Activated CD8-positive, alpha-beta T cell treated with anti-CD3 and anti-CD28 coated beads for 36 hours (primary cell): ENCODE measurements around the gene PNKD. TPM values are rescaled to one million over a fixed set of nuclear protein-coding genes. Genes with fewer than 3 reads are reported as not detected.

Experiments
- ATAC-seq: fragments of 200-7000 bp; cut with Tn5 transposase; one replicate; pipeline ENCODE4 v1.10.0; 2021; ENCODE audit warnings: mild to moderate bottlenecking, moderate library complexity
- CTCF ChIA-PET: fragments of 350-600 bp; sonication (Branson Sonifier 250); formaldehyde crosslinking; loops from one replicate; lab custom pipeline; 2021; ENCODE audit warnings: antibody characterized with exemption; lab: Charles Lee
- POLR2A ChIA-PET: fragments of 350-600 bp; sonication (Branson Sonifier 250); formaldehyde crosslinking; loops from one replicate; lab custom pipeline; 2021; ENCODE audit warnings: antibody characterized with exemption; lab: Charles Lee
- DNase-seq: peaks from one replicate; pipeline ENCODE4 v3.0.0-alpha.2; 2020
- H3K27ac Mint-ChIP-seq: one replicate; pipeline ENCODE4 v1.8.0; 2021; ENCODE audit warnings: mild to moderate bottlenecking, mixed read lengths
- H3K27me3 Mint-ChIP-seq: one replicate; pipeline ENCODE4 v1.8.0; 2021; ENCODE audit warnings: mixed read lengths
- H3K36me3 Mint-ChIP-seq: one replicate; pipeline ENCODE4 v1.8.0; 2021; ENCODE audit warnings: low read depth, mixed read lengths
- H3K4me1 Mint-ChIP-seq: one replicate; pipeline ENCODE4 v1.8.0; 2021; ENCODE audit warnings: low read depth, mixed read lengths
- H3K4me3 Mint-ChIP-seq: one replicate; pipeline ENCODE4 v1.8.0; 2021; ENCODE audit warnings: mild to moderate bottlenecking, moderate library complexity, mixed read lengths
- H3K9me3 Mint-ChIP-seq: one replicate; pipeline ENCODE4 v1.8.0; 2021; ENCODE audit warnings: mixed read lengths
- intact Hi-C: fragments of 100-400 bp; cut with micrococcal nuclease; formaldehyde crosslinking; loops from one replicate; pipeline ENCODE4 v1.10.0; 2022
- total RNA-seq, 2 experiments: library from RNA; stranded (reverse); gene quantifications; one replicate each; pipeline ENCODE4 v1.2.3, GENCODE V29; 2021
- TF ChIP-seq, protein P1 (sequence below): fragments of 200-600 bp; IDR thresholded peaks from one replicate; pipeline ENCODE4 v1.8.0; 2022; ENCODE audit warnings: antibody characterized with exemption, mild to moderate bottlenecking

Gene PNKD
- total RNA-seq, 2 experiments from 2014 or later = 19.8 to 24.4 TPM

DNA sequence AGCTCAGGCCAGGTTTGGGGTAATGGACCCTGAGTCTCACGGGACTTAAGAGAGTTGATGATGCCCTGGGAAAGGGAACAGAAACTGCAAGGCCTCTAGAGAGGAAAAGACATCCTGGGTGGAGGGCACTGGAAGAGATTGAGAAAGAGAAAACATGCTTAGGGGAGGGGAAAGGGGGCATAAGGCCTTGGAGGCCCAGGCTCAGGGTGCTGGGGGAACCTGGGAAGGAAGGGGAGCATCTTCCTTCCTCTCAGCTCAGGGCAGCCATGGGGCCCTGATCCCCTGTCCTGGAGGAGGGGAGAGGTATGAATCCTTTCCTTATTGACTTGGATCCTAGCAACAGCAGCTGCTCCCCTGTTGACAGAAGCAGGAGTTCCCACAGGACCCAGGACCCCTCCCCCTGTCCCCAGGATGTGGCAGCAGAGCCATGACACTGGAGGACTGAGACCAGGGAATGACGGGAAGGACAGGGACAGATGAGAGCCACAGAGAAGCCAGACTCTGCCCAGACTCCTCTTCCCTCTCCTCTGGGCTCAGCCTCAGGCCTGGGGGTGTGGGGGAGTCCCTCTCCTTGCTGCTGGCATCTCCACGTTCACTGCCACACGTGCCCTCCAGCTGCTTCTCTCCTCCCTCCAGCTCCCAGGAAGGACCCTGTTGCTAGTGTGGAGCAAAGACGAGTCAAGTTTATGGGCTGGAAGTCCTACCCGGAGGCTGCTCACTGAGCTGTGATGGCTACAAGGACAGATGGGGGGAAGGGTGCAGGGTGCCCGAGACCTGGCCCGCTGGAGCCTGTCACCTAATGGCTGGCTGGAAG is 8.7 kb upstream of the PNKD start:
- DNase-seq (no peak), ATAC-seq (no peak)
- H3K4me1 Mint-ChIP-seq = peaks cover 29% of the 10 kb centered on the region
- POLR2A ChIA-PET = interaction anchor here (0.5 to 4.7 kb wide), 7 partner anchors 8 to 39 kb away, joined by 3 to 15 read pairs (median 3); partner anchors contain the start of genes AAMP and PNKD
- no peaks in the 10 kb centered on the region for H3K27me3 Mint-ChIP-seq
- TF ChIP-seq, protein P1, sequence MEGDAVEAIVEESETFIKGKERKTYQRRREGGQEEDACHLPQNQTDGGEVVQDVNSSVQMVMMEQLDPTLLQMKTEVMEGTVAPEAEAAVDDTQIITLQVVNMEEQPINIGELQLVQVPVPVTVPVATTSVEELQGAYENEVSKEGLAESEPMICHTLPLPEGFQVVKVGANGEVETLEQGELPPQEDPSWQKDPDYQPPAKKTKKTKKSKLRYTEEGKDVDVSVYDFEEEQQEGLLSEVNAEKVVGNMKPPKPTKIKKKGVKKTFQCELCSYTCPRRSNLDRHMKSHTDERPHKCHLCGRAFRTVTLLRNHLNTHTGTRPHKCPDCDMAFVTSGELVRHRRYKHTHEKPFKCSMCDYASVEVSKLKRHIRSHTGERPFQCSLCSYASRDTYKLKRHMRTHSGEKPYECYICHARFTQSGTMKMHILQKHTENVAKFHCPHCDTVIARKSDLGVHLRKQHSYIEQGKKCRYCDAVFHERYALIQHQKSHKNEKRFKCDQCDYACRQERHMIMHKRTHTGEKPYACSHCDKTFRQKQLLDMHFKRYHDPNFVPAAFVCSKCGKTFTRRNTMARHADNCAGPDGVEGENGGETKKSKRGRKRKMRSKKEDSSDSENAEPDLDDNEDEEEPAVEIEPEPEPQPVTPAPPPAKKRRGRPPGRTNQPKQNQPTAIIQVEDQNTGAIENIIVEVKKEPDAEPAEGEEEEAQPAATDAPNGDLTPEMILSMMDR = no peak
- H3K36me3 Mint-ChIP-seq = peaks cover 10% of the 10 kb centered on the region
- no peaks in the 10 kb centered on the region for H3K9me3 Mint-ChIP-seq
- intact Hi-C loops = no loop called here
- H3K4me3 Mint-ChIP-seq = no peak overlapping the region
- peak overlapping the region; percentile 20 for H3K27ac Mint-ChIP-seq
- CTCF ChIA-PET = no interaction called here

DNA sequence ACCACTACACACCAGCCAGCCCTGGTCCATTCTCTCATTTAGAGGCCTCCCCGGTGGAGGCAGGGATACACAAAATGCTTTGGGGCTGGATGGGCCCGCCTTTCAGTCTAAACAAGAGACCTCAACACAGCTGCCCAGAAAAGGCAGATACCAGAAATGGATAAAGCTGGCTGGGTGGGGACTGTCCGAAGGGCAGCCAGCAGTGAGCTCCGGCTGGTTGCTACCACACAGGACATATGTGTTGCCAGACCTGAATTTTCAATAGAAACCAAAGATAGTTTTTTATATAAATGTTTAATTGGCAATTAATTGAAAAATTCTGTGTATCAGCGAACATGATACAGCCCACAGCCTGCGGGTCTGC is 8.1 kb upstream of the PNKD start:
- H3K36me3 Mint-ChIP-seq = peaks cover 15% of the 10 kb centered on the region

DNA sequence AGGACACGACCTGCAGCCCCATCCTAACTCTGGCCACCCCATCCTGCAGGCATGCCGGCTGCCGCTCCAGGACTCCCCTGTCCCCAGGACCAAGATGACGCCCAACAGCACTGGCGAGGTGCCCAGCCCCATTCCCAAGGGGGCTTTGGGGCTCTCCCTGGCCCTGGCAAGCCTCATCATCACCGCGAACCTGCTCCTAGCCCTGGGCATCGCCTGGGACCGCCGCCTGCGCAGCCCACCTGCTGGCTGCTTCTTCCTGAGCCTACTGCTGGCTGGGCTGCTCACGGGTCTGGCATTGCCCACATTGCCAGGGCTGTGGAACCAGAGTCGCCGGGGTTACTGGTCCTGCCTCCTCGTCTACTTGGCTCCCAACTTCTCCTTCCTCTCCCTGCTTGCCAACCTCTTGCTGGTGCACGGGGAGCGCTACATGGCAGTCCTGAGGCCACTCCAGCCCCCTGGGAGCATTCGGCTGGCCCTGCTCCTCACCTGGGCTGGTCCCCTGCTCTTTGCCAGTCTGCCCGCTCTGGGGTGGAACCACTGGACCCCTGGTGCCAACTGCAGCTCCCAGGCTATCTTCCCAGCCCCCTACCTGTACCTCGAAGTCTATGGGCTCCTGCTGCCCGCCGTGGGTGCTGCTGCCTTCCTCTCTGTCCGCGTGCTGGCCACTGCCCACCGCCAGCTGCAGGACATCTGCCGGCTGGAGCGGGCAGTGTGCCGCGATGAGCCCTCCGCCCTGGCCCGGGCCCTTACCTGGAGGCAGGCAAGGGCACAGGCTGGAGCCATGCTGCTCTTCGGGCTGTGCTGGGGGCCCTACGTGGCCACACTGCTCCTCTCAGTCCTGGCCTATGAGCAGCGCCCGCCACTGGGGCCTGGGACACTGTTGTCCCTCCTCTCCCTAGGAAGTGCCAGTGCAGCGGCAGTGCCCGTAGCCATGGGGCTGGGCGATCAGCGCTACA is 7.4 kb upstream of the PNKD start:
- TF ChIP-seq, protein P1 = no peak
- intact Hi-C loops = no loop called here
- Mint-ChIP-seq H3K27me3 (no peaks in the 10 kb centered on the region), H3K9me3 (no peaks in the 10 kb centered on the region), H3K27ac (no peak overlapping the region), H3K36me3 (peaks cover 18% of the 10 kb centered on the region), H3K4me3 (no peak overlapping the region), H3K4me1 (peaks cover 25% of the 10 kb centered on the region)
- no peak for ATAC-seq
- ChIA-PET CTCF (no interaction called here), POLR2A (interaction anchor here (1.2 to 4.7 kb wide), 6 partner anchors 8 to 47 kb away, joined by 3 to 15 read pairs (median 4); partner anchors contain the start of genes AAMP and PNKD)
- no peak for DNase-seq

More for the DNA sequence above, 8.1 kb upstream of the PNKD start:
- TF ChIP-seq, protein P1 = no peak
- Mint-ChIP-seq H3K9me3 (no peaks in the 10 kb centered on the region), H3K4me3 (no peak overlapping the region), H3K27me3 (no peaks in the 10 kb centered on the region), H3K4me1 (peaks cover 27% of the 10 kb centered on the region), H3K27ac (no peak overlapping the region)
- intact Hi-C loops = no loop called here
- ATAC-seq (no peak), DNase-seq (no peak)
- ChIA-PET CTCF (no interaction called here), POLR2A (interaction anchor here (1.4 to 4.7 kb wide), 3 partner anchors 8 to 40 kb away, joined by 3 to 15 read pairs (median 4); partner anchors contain the start of genes AAMP and PNKD)

DNA sequence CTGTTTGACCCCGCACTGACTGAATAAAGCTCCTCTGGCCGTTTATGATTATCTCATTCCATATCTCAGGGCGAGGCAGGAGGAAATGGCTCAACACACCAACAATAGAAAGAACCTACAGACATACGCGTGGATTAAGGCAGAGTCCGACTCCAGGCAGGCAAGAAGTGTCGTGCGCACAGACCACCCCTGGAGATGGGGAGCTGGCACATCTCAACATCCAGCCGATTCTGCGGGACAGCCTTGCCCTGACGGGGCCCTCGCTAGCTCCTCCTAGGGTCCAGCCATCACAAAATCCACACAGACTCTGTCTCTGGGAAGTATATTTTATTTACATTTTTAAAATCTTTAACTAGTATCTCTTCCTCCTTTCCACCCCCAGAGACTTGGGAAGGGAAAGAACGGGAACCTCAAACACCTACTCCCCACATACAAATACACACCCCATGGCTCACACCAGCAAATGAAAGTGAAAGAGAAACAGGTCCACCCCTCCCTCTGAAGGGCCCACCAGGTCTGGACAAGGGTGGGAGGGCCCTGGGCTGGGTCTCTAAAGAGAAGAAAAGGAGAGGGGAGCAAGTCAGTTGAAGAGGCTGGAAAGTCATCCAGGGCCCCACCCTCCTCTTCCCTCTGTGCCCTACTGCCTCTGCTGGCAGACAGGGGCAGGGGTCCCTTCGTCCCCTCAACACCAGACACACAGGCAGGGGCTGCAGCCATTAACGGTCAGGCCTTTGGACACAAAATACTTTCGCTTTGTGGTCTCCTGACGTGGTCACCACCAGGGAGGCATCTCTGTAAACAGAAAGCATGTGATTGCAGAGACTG is 6.3 kb upstream of the PNKD start:
- peak; percentile 63 for ATAC-seq
- TF ChIP-seq, protein P1 = no peak
- ChIA-PET POLR2A (interaction anchor here (1.2 to 2.1 kb wide), 4 partner anchors 11 to 48 kb away, joined by 3 to 7 read pairs (median 4); no protein-coding TSS in a partner anchor), CTCF (no interaction called here)
- peaks cover 20% of the 10 kb centered on the region for H3K36me3 Mint-ChIP-seq
- H3K27me3 Mint-ChIP-seq = no peaks in the 10 kb centered on the region
- H3K27ac Mint-ChIP-seq = peak overlapping the region; percentile 7
- no peak for DNase-seq
- intact Hi-C loops = no loop called here
- H3K9me3 Mint-ChIP-seq = no peaks in the 10 kb centered on the region
- H3K4me1 Mint-ChIP-seq = peaks cover 26% of the 10 kb centered on the region
- no peak overlapping the region for H3K4me3 Mint-ChIP-seq
